ENCODE measurements around the gene TMEM53. TPM values are rescaled to one million over a fixed set of nuclear protein-coding genes. Genes with fewer than 3 reads are reported as not detected.
A peak's percentile ranks its signal among the peaks of the same experiment; 100 is the strongest.

TMEM53 gene
- total RNA-seq, 2 experiments from 2014 or later = 2.5 to 2.6 TPM

GRCh38 chr1:44637702-44638411 is 36.4 kb downstream of the TMEM53 start:
- no peak for DNase-seq
- Mint-ChIP-seq H3K4me3 (no peak overlapping the region), H3K27ac (no peak overlapping the region), H3K27me3 (no peaks in the 10 kb centered on the region), H3K4me1 (peaks cover 21% of the 10 kb centered on the region), H3K36me3 (peaks cover 34% of the 10 kb centered on the region), H3K9me3 (no peaks in the 10 kb centered on the region)

- Mint-ChIP-seq H3K4me1 (peaks cover 24% of the 10 kb centered on the region), H3K27ac (no peak overlapping the region), H3K36me3 (peaks cover 34% of the 10 kb centered on the region), H3K9me3 (no peaks in the 10 kb centered on the region), H3K4me3 (no peak overlapping the region), H3K27me3 (no peaks in the 10 kb centered on the region)
- DNase-seq = no peak
Measured at GRCh38 chr1:44636688-44637598, 37.3 kb downstream of the TMEM53 start.

- H3K36me3 Mint-ChIP-seq = peaks cover 31% of the 10 kb centered on the region
- no peaks in the 10 kb centered on the region for H3K27me3 Mint-ChIP-seq
- peaks cover 27% of the 10 kb centered on the region for H3K4me1 Mint-ChIP-seq
- H3K9me3 Mint-ChIP-seq = no peaks in the 10 kb centered on the region
- no peak for DNase-seq
- no peak overlapping the region for H3K4me3 Mint-ChIP-seq
- H3K27ac Mint-ChIP-seq = no peak overlapping the region
Measured at GRCh38 chr1:44636083-44636687, 38.1 kb downstream of the TMEM53 start.

- Mint-ChIP-seq H3K27ac (no peak overlapping the region), H3K4me1 (peaks cover 33% of the 10 kb centered on the region), H3K36me3 (peaks cover 31% of the 10 kb centered on the region), H3K9me3 (no peaks in the 10 kb centered on the region), H3K4me3 (no peak overlapping the region), H3K27me3 (no peaks in the 10 kb centered on the region)
- DNase-seq = no peak
Measured at GRCh38 chr1:44635439-44635838, 38.8 kb downstream of the TMEM53 start.

GRCh38 chr1:44634606-44635189 is 39.6 kb downstream of the TMEM53 start:
- Mint-ChIP-seq H3K9me3 (no peaks in the 10 kb centered on the region), H3K27me3 (no peaks in the 10 kb centered on the region), H3K27ac (peak overlapping the region; percentile 62), H3K4me1 (peaks cover 33% of the 10 kb centered on the region), H3K36me3 (peaks cover 31% of the 10 kb centered on the region), H3K4me3 (peak overlapping the region; percentile 22)
- DNase-seq = no peak

GRCh38 chr1:44632598-44632997 is 41.7 kb downstream of the TMEM53 start:
- Mint-ChIP-seq H3K9me3 (no peaks in the 10 kb centered on the region), H3K36me3 (peaks cover 31% of the 10 kb centered on the region), H3K27me3 (no peaks in the 10 kb centered on the region), H3K27ac (peak overlapping the region; percentile 96), H3K4me3 (peak overlapping the region; percentile 90), H3K4me1 (peaks cover 33% of the 10 kb centered on the region)
- no peak for DNase-seq

- Mint-ChIP-seq H3K27me3 (no peaks in the 10 kb centered on the region), H3K36me3 (peaks cover 31% of the 10 kb centered on the region), H3K27ac (peak overlapping the region; percentile 96), H3K9me3 (no peaks in the 10 kb centered on the region), H3K4me1 (peaks cover 33% of the 10 kb centered on the region), H3K4me3 (peak overlapping the region; percentile 90)
- peak; percentile 92 for DNase-seq
Measured at GRCh38 chr1:44631647-44632539, 42.4 kb downstream of the TMEM53 start.

- peaks cover 31% of the 10 kb centered on the region for H3K36me3 Mint-ChIP-seq
- H3K9me3 Mint-ChIP-seq = no peaks in the 10 kb centered on the region
- DNase-seq = no peak
- H3K27me3 Mint-ChIP-seq = no peaks in the 10 kb centered on the region
- peak overlapping the region; percentile 90 for H3K4me3 Mint-ChIP-seq
- peaks cover 33% of the 10 kb centered on the region for H3K4me1 Mint-ChIP-seq
- H3K27ac Mint-ChIP-seq = peak overlapping the region; percentile 95
Measured at GRCh38 chr1:44631333-44631646, 43.0 kb downstream of the TMEM53 start.

- Mint-ChIP-seq H3K27me3 (no peaks in the 10 kb centered on the region), H3K36me3 (peaks cover 22% of the 10 kb centered on the region), H3K9me3 (no peaks in the 10 kb centered on the region), H3K4me1 (peaks cover 31% of the 10 kb centered on the region), H3K4me3 (peak overlapping the region; percentile 90), H3K27ac (peak overlapping the region; percentile 95)
- no peak for DNase-seq
Measured at GRCh38 chr1:44630116-44630515, 44.2 kb downstream of the TMEM53 start.

- Mint-ChIP-seq H3K27me3 (no peaks in the 10 kb centered on the region), H3K4me1 (peaks cover 23% of the 10 kb centered on the region), H3K4me3 (no peak overlapping the region), H3K9me3 (no peaks in the 10 kb centered on the region), H3K36me3 (peaks cover 14% of the 10 kb centered on the region), H3K27ac (no peak overlapping the region)
- no peak for DNase-seq
Measured at GRCh38 chr1:44628962-44629756, 45.1 kb downstream of the TMEM53 start.

- H3K27me3 Mint-ChIP-seq = no peaks in the 10 kb centered on the region
- DNase-seq = no peak
- no peak overlapping the region for H3K4me3 Mint-ChIP-seq
- no peaks in the 10 kb centered on the region for H3K36me3 Mint-ChIP-seq
- H3K9me3 Mint-ChIP-seq = no peaks in the 10 kb centered on the region
- no peaks in the 10 kb centered on the region for H3K4me1 Mint-ChIP-seq
- H3K27ac Mint-ChIP-seq = no peak overlapping the region
Measured at GRCh38 chr1:44625348-44625747, 48.9 kb downstream of the TMEM53 start.

- H3K9me3 Mint-ChIP-seq = no peaks in the 10 kb centered on the region
- H3K27ac Mint-ChIP-seq = no peak overlapping the region
- H3K36me3 Mint-ChIP-seq = no peaks in the 10 kb centered on the region
- no peak overlapping the region for H3K4me3 Mint-ChIP-seq
- DNase-seq = no peak
- no peaks in the 10 kb centered on the region for H3K4me1 Mint-ChIP-seq
- no peaks in the 10 kb centered on the region for H3K27me3 Mint-ChIP-seq
Measured at GRCh38 chr1:44624268-44624901, 49.9 kb downstream of the TMEM53 start.

GRCh38 chr1:44621841-44622286 is 52.4 kb downstream of the TMEM53 start:
- H3K9me3 Mint-ChIP-seq = no peaks in the 10 kb centered on the region
- H3K4me1 Mint-ChIP-seq = no peaks in the 10 kb centered on the region
- H3K27ac Mint-ChIP-seq = no peak overlapping the region

More at GRCh38 chr1:44621841-44622286, 52.4 kb downstream of the TMEM53 start:
- no peak for DNase-seq
- no peaks in the 10 kb centered on the region for H3K27me3 Mint-ChIP-seq
- no peak overlapping the region for H3K4me3 Mint-ChIP-seq
- no peaks in the 10 kb centered on the region for H3K36me3 Mint-ChIP-seq

Measured in activated naive CD8-positive, alpha-beta T cell treated with anti-CD3 and anti-CD28 coated beads for 36 hours (primary cell).